Activated naive CD4-positive, alpha-beta T cell treated with anti-CD3 and anti-CD28 coated beads, Interleukin-2, amount 50 U/mL, for 16 hours (primary cell): ENCODE measurements around the gene RBM20.
A peak's percentile ranks its signal among the peaks of the same experiment; 100 is the strongest.
"Not testable (repeated sequence)": the region's sequence is repeated elsewhere in the genome, so short reads cannot be mapped to it uniquely, and the experiment has no call there.

Experiments used
- DNase-seq: peaks from one replicate; pipeline ENCODE4 v3.0.0-alpha.2; 2020

The RBM20 gene

GRCh38 chr10:110765513-110766319, 121.6 kb downstream of the RBM20 start:
- no peak for DNase-seq

GRCh38 chr10:110767601-110768000, 123.5 kb downstream of the RBM20 start:
- DNase-seq = not testable (repeated sequence)

GRCh38 chr10:110770243-110770642, 126.1 kb downstream of the RBM20 start:
- DNase-seq = no peak

GRCh38 chr10:110771486-110771885, 127.3 kb downstream of the RBM20 start:
- DNase-seq = no peak

- no peak for DNase-seq
These were observed 127.9 kb downstream of the RBM20 start for GRCh38 chr10:110771991-110772390.

GRCh38 chr10:110772454-110773025, 128.4 kb downstream of the RBM20 start:
- DNase-seq = no peak

GRCh38 chr10:110773693-110774068, 129.5 kb downstream of the RBM20 start:
- DNase-seq = no peak

- DNase-seq = peak; percentile 24
These were observed 130.2 kb downstream of the RBM20 start for GRCh38 chr10:110774069-110775019.

- no peak for DNase-seq
These were observed 130.9 kb downstream of the RBM20 start for GRCh38 chr10:110775020-110775375.

GRCh38 chr10:110775406-110775805, 131.3 kb downstream of the RBM20 start:
- DNase-seq = no peak

GRCh38 chr10:110777017-110777416, 132.9 kb downstream of the RBM20 start:
- no peak for DNase-seq

- no peak for DNase-seq
These were observed 133.5 kb downstream of the RBM20 start for GRCh38 chr10:110777661-110778060.

GRCh38 chr10:110778211-110778610, 134.1 kb downstream of the RBM20 start:
- DNase-seq = no peak

- DNase-seq = no peak
These were observed 135.4 kb downstream of the RBM20 start for GRCh38 chr10:110779489-110779888.

- DNase-seq = no peak
These were observed 136.6 kb downstream of the RBM20 start for GRCh38 chr10:110780704-110781103.

GRCh38 chr10:110781139-110781538, 137.0 kb downstream of the RBM20 start:
- DNase-seq = no peak

GRCh38 chr10:110782616-110783015, 138.5 kb downstream of the RBM20 start:
- DNase-seq = no peak

- peak; percentile 77 for DNase-seq
These were observed 139.5 kb downstream of the RBM20 start for GRCh38 chr10:110783509-110784107.

GRCh38 chr10:110784198-110784597, 140.1 kb downstream of the RBM20 start:
- DNase-seq = no peak

- DNase-seq = no peak
These were observed 142.0 kb downstream of the RBM20 start for GRCh38 chr10:110786172-110786571.

- no peak for DNase-seq
These were observed 144.7 kb downstream of the RBM20 start for GRCh38 chr10:110788620-110789385.
